Sigmoid colon (tissue), 4 donors: ENCODE measurements around the gene ERVFRD-1.

Experiments used
- CTCF ChIP-seq, 4 experiments: fragments of 450-650 bp in 3 of 4; fragments of 200-600 bp in 1 of 4; IDR thresholded peaks; one replicate each; pipeline ENCODE4 v1.5.1; 2016 to 2019; ENCODE audit warnings: antibody characterized with exemption in 4 of 4, mild to moderate bottlenecking in 3 of 4, moderate library complexity in 2 of 4
- EP300 ChIP-seq, 4 donors: sonication (generic); formaldehyde crosslinking; IDR thresholded peaks; one replicate each; pipeline ENCODE4 v1.6.1; 2017; ENCODE audit warnings: antibody characterized with exemption in 4 of 4
- POLR2A ChIP-seq, 2 donors: fragments of 450-650 bp; IDR thresholded peaks; one replicate each; pipeline ENCODE4 v1.6.1; 2016; ENCODE audit warnings: antibody characterized with exemption in 2 of 2, mild to moderate bottlenecking in 2 of 2, moderate library complexity in 2 of 2
- POLR2AphosphoS5 ChIP-seq, 4 donors: sonication (generic); formaldehyde crosslinking; IDR thresholded peaks; one replicate each; pipeline ENCODE4 v1.6.1; 2017; ENCODE audit warnings: antibody characterized with exemption in 4 of 4

- no peak for TF ChIP-seq CTCF (IDR thresholded peaks at IDR 0.05)
- no peak for TF ChIP-seq POLR2A (IDR thresholded peaks at IDR 0.05)
- TF ChIP-seq EP300 (IDR thresholded peaks at IDR 0.05): no peak
- no peak for TF ChIP-seq POLR2AphosphoS5 (IDR thresholded peaks at IDR 0.05)
These were observed 39.4 kb downstream of the ERVFRD-1 start for GRCh38 chr6:11072101-11072500.
